ENCODE measurements around the gene CRP.

- TF ChIP-seq MYC (IDR thresholded peaks at IDR 0.05; ENCODE audit: low read depth, low read length) (no peak), MYC (CRISPR knock-in tag; IDR thresholded peaks at IDR 0.05; ENCODE audit: borderline replicate concordance, low read depth) (no peak), ZC3H4 (CRISPR knock-in tag; IDR thresholded peaks at IDR 0.05; ENCODE audit: borderline replicate concordance) (no peak), SMARCE1 (IDR thresholded peaks at IDR 0.05) (no peak), BHLHE40 (IDR thresholded peaks at IDR 0.05; ENCODE audit: low read length) (no peak), ZNF274 (IDR thresholded peaks at IDR 0.05; ENCODE audit: borderline replicate concordance, low read depth, low read length) (no peak), ZNF639 (CRISPR knock-in tag; conservative IDR thresholded peaks at IDR 0.05 in 1 of 2, IDR thresholded peaks at IDR 0.05 in 1 of 2) (no peak), ATF2 (CRISPR knock-in tag; IDR thresholded peaks at IDR 0.05) (no peak), ZBTB8A (IDR thresholded peaks at IDR 0.05; ENCODE audit: partially characterized antibody) (no peak), CTCF (IDR thresholded peaks at IDR 0.05 in 2 of 3, conservative IDR thresholded peaks at IDR 0.05 in 1 of 3; ENCODE audit: insufficient read depth in 2 of 3, low read depth in 1 of 3, low read length in 3 of 3) (no peak)
Measured at GRCh38 chr1:159756397-159756796, 42.0 kb upstream of the CRP start.

Data from K562 (cell line).